GM21526 (cell line): Measurements from ENCODE around the gene TPRG1.
"Not testable (repeated sequence)": the region's sequence is repeated elsewhere in the genome, so short reads cannot be mapped to it uniquely, and the experiment has no call there.

Experiments
- ATAC-seq: cut with Tn5 transposase; IDR thresholded peaks from one replicate; pipeline ENCODE4 v1.9.1; 2021; ENCODE audit warnings: moderate library complexity; ENCODE audit not compliant: unreplicated experiment, low FRiP score

The TPRG1 gene

GRCh38 chr3:189304465-189305351 lies 132.9 kb downstream of the TPRG1 start:
- no peak for ATAC-seq

GRCh38 chr3:189305412-189305811 lies 133.6 kb downstream of the TPRG1 start:
- no peak for ATAC-seq

GRCh38 chr3:189307963-189308362 lies 136.2 kb downstream of the TPRG1 start:
- ATAC-seq, result no peak

- no peak for ATAC-seq
Measured at GRCh38 chr3:189308608-189309007, 136.8 kb downstream of the TPRG1 start.

- ATAC-seq, result no peak
Measured at GRCh38 chr3:189309400-189309975, 137.7 kb downstream of the TPRG1 start.

GRCh38 chr3:189311521-189311920 lies 139.8 kb downstream of the TPRG1 start:
- no peak for ATAC-seq

- ATAC-seq, result no peak
Measured at GRCh38 chr3:189312866-189313265, 141.1 kb downstream of the TPRG1 start.

GRCh38 chr3:189316296-189317019 lies 144.7 kb downstream of the TPRG1 start:
- ATAC-seq, result no peak

GRCh38 chr3:189317911-189318310 lies 146.1 kb downstream of the TPRG1 start:
- no peak for ATAC-seq

- no peak for ATAC-seq
Measured at GRCh38 chr3:189320511-189320910, 148.7 kb downstream of the TPRG1 start.

GRCh38 chr3:189322339-189322738 lies 150.6 kb downstream of the TPRG1 start:
- ATAC-seq, result no peak

- ATAC-seq, result peak; percentile 99
Measured at GRCh38 chr3:189324538-189325138, 152.9 kb downstream of the TPRG1 start.

- no peak for ATAC-seq
Measured at GRCh38 chr3:189325454-189325853, 153.7 kb downstream of the TPRG1 start.

- ATAC-seq, result not testable (repeated sequence)
Measured at GRCh38 chr3:189329630-189330029, 157.9 kb downstream of the TPRG1 start.

- ATAC-seq, result no peak
Measured at GRCh38 chr3:189330066-189330465, 158.3 kb downstream of the TPRG1 start.

- no peak for ATAC-seq
Measured at GRCh38 chr3:189331002-189331418, 159.2 kb downstream of the TPRG1 start.

GRCh38 chr3:189334064-189334920 lies 162.5 kb downstream of the TPRG1 start:
- ATAC-seq, result no peak

- ATAC-seq, result no peak
Measured at GRCh38 chr3:189337673-189338091, 165.9 kb downstream of the TPRG1 start.

GRCh38 chr3:189338366-189338765 lies 166.6 kb downstream of the TPRG1 start:
- ATAC-seq, result no peak

GRCh38 chr3:189339996-189340395 lies 168.2 kb downstream of the TPRG1 start:
- no peak for ATAC-seq
